Islet of Langerhans (tissue), 1 donor: Measurements from ENCODE around the gene CNTNAP5.
"Not testable (repeated sequence)": the region's sequence is repeated elsewhere in the genome, so short reads cannot be mapped to it uniquely, and the experiment has no call there.

Experiments used
- FAIRE-seq: peaks from one replicate; lab custom pipeline; 2011; peaks lifted over from hg19 to GRCh38; lab: Jason Lieb, UNC

CNTNAP5 gene

DNA sequence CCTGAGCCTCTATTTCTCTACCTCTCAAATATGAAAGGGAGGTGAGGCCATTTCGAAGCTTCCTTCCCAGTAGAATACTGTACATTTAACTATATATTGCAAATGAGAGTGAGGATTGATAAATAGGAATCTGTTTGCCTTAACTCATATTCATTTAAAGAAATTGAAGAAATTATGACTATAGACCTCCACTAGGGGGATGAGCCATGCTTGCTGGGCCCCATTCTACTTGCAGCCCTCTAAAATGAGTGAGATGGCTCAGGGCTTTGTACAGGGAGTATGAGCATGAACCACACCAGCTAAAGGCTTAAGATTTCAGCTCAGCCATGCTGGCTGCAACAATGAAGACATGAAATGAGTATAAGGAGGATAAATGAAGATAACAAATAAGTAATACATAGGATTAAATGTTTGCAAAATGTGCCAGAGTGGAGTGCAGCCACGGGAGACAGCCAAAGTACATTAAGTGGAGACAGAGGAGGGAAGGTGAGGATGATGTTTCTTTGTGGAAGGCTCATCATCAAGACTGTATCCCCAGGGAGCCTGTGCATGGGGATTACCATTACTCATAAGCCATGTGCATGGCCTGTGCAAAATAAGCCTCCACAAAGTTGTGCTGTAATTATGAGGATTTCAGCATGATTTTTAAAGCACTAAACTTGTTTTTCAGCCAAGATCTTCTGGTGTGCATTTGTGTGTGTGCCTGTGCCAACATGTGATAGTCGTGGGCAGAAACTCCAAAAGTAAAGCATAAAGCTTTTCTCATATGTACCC is 300.8 kb downstream of the CNTNAP5 start:
- no peak for FAIRE-seq

DNA sequence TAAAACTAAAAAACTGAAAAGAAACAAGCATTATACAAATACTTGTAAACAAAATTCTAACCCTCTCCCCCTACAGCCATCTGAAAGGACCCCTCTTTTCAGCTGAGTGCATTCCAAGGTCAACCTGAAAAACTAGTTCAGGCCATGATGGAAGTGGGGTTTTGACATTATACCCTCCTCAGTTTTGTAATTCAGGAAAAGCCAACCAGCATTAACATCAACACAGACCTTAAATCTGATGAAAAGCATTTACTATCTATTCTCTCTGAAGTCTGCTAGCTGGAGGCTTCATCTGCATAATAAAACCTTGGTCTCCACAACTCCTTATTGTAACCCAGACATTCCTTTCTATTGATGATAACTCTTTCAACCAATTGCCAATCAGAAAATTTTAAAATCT is 302.2 kb downstream of the CNTNAP5 start:
- no peak for FAIRE-seq

DNA sequence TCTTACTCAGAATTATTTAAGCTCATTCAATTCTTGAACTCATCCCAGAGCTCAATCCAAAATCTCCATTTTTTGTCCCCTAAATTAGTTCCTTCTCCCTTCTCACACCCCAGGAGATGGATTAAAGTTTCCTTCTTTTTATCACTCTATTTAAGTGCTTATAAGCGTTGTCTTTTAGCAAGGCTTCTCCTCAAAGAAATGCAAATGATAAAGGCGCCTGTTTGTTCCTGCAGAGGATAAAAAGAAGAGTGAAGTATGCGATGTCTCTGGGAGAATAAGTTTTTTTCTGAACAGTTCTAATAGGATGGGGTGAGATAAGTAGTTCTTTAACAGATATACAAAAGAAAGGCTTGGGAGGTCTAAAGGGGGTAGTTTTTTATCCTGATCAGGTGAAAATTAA is 303.3 kb downstream of the CNTNAP5 start:
- FAIRE-seq, result no peak

DNA sequence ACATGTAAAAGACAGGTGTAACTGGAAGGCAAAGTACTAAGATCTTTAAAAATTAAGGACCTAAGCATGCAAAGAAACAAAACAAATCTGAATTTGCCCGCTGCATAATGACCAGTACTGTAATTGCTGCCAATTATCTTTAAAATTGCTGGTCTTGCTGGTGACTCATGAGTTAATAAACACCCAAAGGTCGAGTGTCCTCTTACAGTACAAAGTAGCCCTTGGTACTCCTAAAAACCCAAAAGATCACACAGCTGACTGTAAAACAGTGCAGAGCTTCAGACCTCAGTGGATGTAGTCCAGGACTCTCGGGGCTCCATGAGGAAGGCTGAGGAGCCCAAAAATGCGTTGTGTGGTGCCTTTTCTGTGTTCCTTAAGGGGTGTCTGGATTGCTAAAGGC is 308.7 kb downstream of the CNTNAP5 start:
- FAIRE-seq, result no peak

DNA sequence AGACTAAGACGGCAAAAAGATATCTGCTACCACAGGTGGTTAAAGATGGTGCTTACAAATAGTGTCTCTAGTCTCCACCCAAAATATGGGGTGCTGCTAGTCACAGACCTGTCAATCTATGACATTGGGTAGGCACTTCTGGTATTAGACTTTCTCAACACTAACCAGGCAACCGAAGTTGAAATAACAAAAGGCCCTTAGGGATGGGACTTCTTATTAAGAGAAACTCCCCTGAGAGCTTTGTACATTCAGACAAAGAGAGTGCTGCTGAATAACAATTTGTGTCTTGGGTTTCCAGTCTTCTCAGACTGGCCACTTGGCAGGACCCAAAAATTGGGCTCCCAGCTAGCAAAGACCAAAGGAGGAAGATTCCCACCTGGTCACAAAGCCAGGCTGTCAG is 310.0 kb downstream of the CNTNAP5 start:
- FAIRE-seq, result no peak

DNA sequence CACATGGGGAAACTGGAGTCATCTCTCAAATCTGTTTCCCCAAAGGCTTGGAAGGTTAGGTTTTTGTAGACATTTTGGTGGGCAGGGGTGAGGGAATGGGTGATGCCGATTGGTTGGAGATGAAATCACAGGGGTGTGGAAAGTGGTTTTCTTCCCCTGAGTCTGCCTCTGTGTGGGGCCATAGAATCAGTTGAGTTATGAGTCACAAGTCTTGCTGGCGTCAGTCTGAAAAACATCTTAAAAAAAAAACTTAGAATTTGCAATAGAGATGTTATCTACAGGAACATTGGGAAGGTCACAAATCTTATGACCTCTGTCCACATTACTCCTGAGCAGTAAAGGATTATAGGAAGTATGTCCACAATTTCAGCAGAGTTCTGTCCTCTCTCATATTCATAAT is 314.6 kb downstream of the CNTNAP5 start:
- FAIRE-seq, result no peak

DNA sequence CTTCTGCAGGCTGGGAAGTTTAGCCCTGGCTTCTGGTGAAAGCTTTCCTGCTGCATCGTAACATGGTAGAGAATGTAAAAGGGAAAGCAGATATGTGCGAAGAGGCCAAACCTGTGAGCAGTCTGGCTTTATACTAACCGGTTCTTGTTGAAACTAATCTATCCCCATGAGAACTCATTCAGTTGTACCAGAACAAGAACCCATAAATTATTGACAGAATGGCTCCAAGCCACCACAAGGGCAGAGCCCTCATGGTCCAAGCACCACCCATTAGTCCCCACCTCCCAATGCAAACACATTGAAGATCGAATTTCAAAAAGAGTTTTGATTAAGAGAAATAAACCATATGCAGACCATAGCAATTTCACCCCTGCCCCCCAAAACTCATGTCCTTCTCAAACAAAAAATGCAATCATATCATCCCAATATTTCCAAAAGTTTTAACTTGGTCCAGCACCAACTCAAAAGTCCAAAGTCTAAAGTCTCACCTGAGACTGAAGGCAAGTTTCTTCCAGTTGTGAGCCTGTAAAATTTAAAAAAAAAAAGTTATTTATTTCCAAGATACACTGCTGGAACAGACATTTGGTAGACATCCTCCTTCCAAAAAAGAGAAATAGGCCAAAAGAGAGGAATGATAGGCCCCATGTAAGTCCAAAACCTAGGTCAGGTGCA is 318.9 kb downstream of the CNTNAP5 start:
- FAIRE-seq, result no peak

DNA sequence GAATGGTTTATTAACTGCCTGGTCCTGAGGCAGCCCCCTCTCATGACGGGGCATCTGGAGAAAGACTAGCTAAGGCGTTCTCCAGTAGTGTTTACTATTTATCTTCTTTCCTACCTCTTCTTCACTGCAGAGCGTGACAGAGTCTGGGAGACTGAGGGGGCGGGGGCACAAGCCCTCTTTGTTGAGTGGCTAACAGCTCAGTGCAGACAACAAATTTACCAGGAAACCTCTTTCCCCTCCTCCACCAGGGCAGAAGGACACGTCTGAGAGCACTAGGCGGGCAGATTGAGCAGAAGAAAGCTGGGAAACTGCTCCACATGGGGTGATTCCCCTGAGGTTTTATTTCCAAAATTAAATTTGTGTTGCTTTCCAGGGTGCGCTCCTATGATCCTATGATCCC is 322.1 kb downstream of the CNTNAP5 start:
- no peak for FAIRE-seq

DNA sequence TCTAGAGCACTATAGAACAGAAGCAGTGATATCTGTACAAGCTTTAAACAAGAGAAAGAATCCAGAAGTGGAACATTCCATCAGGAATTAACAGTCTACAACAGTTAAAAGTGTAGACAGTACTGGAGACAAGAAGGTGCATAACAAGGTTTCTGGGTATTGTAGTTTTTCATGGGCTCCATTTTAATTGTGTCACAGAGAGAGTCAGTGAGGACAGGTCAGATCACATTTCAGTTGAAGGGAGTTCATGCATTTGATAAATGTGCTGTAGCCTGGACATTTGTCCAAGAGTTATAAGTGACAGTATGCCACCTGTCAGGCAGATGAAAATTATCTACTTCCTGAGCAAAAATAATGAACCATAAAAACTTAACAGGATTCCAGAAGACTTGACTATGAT is 328.6 kb downstream of the CNTNAP5 start:
- FAIRE-seq, result no peak

DNA sequence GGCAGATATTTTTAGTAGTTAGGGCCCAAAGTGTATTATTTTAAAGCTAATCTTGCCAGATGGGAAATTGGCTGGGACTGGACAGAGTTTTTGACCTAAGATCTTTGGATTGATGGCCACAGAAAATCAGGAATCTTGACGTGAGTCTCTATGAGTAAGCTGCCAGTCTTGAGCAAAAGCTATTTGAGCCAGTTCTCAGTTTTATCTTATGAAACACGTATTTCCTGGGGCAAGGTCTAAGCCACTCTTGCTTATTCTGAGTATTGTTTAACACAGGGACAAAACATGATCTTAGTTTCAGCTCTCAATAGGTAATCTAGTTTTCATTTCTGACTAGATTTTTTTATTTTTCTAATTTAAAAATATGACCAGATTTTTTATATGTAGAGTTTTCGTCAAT is 329.4 kb downstream of the CNTNAP5 start:
- no peak for FAIRE-seq

DNA sequence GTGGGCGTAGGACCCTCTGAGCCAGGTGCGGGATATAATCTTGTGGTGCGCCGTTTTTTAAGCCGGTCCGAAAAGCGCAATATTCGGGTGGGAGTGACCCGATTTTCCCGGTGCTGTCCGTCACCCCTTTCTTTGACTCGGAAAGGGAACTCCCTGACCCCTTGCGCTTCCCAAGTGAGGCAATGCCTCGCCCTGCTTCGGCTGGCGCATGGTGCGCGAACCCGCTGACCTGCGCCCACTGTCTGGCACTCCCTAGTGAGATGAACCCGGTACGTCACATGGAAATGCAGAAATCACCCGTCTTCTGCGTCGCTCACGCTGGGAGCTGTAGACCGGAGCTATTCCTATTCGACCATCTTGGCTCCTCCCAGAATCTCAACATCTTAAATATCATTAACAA is 336.9 kb downstream of the CNTNAP5 start:
- not testable (repeated sequence) for FAIRE-seq

DNA sequence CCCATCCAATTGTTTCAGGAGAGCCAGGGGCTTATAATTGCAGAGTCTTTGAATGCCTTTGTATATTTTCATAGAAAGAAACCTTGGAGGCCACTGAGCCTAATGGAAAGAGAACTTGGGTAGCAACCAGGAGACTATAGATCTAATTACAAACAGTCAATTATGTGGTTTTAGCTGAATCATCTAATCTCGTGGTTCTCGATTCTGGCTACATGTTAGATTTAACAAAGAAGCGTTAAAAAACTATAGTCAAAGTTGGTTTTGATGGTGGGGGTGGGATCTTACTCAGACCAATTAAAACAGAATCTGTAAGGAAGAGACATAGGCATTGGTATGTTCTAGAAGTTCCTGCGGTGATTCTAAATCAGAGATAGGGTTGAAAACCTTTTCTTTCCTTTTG is 344.1 kb downstream of the CNTNAP5 start:
- no peak for FAIRE-seq

DNA sequence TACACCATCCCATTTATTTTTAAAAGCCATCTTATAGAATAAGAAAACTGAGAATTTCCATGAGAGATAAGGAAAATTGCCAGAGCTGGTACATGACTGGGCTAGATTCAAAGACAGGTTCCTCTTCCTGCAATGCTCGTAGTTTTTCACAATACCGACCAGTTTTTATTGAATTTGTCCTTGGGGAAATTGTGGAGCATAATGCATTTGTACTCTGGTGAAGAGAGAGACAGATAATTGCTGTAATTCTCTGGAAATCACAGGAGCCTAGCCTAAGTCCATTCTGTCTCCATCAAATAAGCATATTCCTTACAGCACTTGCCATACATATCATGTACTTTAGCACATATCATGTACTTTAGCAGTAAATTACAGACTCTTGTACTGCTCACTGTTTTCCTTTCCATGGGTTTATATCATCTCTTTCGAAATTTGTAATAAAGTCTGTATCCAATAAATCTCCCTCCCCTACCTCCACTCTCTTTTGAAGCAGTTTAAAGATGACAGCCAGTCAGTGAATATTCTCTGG is 355.2 kb downstream of the CNTNAP5 start:
- no peak for FAIRE-seq

DNA sequence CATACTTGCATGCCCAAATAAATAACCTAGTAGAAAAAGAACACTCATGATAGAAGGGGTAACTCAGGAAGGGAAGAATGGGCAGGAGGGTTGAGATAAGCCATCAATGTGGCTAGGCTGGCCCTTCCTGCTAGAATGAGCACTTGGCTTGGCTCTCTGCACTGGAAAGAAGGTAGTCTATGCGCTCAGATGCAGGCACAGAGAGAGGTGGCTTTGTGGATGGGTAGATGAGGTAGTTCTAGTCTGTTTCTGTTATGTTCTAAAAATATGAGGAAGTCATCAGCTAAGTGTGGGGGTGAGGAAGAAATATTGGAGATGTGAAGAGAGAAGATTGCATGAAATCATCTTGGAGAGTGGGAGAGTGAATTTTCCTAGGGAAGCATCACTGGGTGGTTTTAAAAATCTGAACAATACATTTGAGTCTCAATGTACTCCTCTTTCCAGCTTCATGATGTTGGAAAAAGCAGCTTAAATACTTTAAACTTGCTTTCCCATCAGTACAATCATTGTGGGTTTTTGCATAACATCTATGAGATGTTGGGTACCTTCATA is 357.1 kb downstream of the CNTNAP5 start:
- no peak for FAIRE-seq

DNA sequence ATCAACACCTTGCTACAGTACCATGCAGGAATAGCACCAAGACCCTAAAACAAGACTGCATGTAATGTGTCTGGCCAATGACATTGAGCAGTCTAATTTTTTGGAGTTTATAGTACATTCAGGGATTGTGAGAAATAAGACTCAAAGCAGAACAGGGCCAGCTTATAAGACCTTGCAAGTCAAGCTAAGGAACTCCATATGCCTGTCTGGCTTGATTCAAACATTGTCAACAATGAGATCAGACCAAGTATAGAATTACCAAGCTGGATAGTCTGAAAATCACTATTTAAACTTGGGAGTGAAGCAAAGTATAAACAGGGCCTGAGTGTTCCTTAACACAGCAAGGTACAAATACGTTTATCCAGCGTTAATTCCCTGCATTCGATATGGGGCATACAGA is 370.9 kb downstream of the CNTNAP5 start:
- FAIRE-seq, result no peak

DNA sequence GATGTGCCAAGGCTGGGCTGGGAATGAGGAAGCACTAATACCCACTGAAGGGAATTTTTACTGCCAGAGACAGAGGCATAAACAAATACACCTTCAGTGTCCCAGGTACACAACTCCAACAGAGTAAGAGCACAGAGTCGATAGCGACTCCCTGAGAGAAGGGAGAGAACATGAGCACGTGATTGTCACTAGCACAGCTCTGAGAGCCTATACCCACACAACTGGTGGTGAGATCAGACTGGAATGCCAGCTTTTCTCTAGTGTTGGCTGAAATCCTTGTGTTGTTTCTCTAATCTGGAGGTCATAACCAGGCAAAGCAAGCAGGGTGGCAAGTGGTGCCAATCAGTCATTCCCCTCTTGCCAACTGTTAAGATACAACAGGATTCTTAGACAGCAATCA is 377.2 kb downstream of the CNTNAP5 start:
- no peak for FAIRE-seq

DNA sequence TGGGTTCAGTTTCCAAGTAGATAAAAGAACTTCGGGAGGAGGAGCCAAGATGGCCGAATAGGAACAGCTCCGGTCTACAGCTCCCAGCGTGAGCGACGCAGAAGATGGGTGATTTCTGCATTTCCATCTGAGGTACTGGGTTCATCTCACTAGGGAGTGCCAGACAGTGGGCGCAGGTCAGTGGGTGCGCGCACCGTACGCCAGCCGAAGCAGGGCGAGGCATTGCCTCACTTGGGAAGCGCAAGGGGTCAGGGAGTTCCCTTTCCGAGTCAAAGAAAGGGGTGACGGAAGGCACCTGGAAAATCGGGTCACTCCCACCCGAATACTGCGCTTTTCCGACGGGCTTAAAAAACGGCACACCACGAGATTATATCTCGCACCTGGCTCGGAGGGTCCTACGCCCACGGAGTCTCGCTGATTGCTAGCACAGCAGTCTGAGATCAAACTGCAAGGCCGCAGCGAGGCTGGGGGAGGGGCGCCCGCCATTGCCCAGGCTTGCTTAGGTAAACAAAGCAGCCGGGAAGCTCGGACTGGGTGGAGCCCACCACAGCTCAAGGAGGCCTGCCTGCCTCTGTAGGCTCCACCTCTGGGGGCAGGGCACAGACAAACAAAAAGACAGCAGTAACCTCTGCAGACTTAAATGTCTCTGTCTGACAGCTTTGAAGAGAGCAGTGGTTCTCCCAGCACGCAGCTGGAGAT is 382.9 kb downstream of the CNTNAP5 start:
- FAIRE-seq, result not testable (repeated sequence)

DNA sequence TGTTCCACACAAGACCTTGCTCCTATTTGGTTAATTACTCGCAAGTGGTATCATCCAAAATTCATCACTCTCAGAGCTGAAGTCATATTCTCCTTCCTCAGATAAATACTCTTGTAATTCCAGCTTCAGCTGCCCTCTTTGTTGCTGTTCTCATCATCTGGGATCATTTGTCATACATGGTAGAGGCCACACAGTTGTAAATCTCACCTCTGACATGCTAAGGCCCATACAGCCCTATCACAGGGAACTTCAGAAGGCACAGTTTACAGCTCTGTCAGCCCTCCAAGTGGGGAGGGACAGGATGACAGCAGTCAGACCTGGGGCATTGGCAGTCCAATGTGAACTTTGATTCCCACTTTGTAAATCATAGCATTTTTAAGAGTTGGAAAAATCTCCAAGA is 399.0 kb downstream of the CNTNAP5 start:
- no peak for FAIRE-seq

DNA sequence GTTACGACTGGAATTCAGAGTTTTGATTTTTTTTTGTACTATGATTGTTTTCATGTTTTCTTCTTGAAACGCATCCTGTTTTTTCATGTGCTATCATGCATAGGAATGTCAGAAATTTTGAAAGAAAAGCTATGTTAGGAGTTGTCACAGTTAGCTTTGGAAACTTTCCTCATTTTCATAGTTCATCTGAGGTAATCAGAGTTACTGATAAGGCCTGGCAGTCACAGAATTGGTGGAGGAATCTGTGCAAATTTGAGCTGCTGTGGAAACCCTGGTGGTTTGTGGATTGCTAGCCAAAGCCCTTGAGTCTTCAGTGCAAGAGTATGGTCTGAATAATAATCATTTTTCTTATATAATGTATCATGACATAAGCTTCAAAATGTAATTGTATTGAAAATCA is 401.0 kb downstream of the CNTNAP5 start:
- no peak for FAIRE-seq

DNA sequence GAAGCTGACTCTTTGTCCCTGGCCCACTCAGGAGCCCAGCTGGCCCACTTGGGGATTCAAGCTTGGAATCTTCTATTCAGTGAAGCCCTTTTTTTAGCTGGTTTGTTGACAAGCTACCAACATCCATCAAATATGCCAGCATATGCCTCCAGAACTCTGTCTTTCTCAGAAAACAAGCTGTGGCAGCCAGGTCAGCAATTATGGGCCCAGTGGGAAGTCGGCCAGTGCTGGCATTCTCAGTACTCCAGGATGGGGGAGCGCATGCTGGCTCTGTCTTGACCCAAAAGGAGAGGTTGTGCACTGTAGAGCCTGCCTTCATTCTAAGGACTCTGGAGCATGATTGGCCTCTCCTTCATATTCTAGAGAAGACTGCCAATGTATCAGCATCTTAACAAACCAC is 401.5 kb downstream of the CNTNAP5 start:
- no peak for FAIRE-seq

DNA sequence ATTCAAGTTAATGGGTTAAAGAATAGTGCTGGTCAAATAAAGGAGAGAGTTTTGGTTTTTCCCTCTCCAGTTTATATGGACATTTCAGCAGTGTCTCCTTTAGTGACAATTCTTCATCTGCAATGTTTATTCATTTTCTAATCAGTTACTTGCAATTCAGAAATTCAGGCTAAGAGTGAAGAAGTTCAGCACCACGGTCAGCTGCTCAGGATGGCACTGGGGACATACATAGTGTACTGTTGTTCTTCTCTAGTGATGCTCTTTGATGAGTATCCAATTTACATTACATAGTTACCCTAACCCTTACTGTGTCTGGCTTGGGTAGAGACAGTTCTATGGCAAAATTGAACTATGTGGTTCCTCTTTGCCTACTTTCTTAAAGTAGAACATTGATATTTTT is 412.7 kb downstream of the CNTNAP5 start:
- FAIRE-seq, result no peak

DNA sequence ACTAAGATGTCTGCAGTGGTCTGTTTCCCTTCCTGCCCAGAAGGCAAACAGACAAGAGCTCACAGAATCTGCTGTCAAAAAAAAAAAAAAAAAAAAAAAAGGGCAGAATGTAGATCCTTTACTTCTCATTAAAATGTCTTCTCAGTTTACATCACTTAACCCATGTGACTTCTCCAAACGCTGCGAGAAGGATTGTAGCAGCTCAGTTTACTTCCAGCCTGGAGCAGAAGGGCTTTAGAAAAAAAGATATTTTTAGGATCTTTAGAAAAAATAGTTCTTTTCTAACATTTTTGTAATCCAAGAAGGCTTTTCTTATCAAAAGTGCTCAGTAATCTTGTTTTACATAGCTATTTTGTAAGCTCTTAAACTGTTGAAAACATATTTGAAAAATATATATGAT is 425.4 kb downstream of the CNTNAP5 start:
- no peak for FAIRE-seq

DNA sequence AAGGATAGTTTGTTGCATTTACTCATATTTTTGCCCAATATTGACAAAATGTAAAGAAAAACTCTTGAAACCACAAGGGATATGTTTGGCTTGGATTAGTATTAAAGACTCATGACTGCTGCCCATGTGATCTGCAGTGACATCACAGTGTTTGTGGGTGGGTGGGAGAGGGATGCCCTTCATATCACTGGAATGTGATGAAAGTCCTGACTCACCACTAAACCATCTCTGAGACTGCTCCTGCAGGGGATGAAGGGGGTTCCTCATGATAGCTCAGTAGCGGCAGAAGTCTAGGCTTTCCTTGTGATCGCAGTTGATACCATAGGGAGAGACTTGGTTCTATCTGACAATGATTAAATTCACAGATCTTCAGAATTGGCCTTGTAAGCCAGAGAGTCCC is 451.2 kb downstream of the CNTNAP5 start:
- FAIRE-seq, result no peak
